Measurements from ENCODE around the gene ATXN1.

ATXN1 gene

GRCh38 chr6:16305246-16305725 lies 456.0 kb downstream of the ATXN1 start:
- no peak for DNase-seq (ENCODE audit: low spot score)

GRCh38 chr6:16302721-16303552 lies 458.3 kb downstream of the ATXN1 start:
- DNase-seq (ENCODE audit: low spot score), result no peak

GRCh38 chr6:16301511-16301910 lies 459.7 kb downstream of the ATXN1 start:
- no peak for DNase-seq (ENCODE audit: low spot score)

GRCh38 chr6:16299861-16300260 lies 461.4 kb downstream of the ATXN1 start:
- no peak for DNase-seq (ENCODE audit: low spot score)

GRCh38 chr6:16296061-16296670 lies 465.1 kb downstream of the ATXN1 start:
- DNase-seq (ENCODE audit: low spot score), result no peak

- DNase-seq (ENCODE audit: low spot score), result no peak
Observed at GRCh38 chr6:16295471-16295870, 465.8 kb downstream of the ATXN1 start.

- DNase-seq (ENCODE audit: low spot score), result no peak
Observed at GRCh38 chr6:16295060-16295459, 466.2 kb downstream of the ATXN1 start.

- no peak for DNase-seq (ENCODE audit: low spot score)
Observed at GRCh38 chr6:16294371-16294770, 466.9 kb downstream of the ATXN1 start.

- no peak for DNase-seq (ENCODE audit: low spot score)
Observed at GRCh38 chr6:16292942-16293341, 468.3 kb downstream of the ATXN1 start.

- DNase-seq (ENCODE audit: low spot score), result no peak
Observed at GRCh38 chr6:16292432-16292831, 468.8 kb downstream of the ATXN1 start.

- no peak for DNase-seq (ENCODE audit: low spot score)
Observed at GRCh38 chr6:16291739-16292138, 469.5 kb downstream of the ATXN1 start.

- DNase-seq (ENCODE audit: low spot score), result no peak
Observed at GRCh38 chr6:16288163-16288562, 473.1 kb downstream of the ATXN1 start.

- DNase-seq (ENCODE audit: low spot score), result peak; percentile 3
Observed at GRCh38 chr6:16286151-16286522, 475.1 kb downstream of the ATXN1 start.

GRCh38 chr6:16285467-16286150 lies 475.7 kb downstream of the ATXN1 start:
- DNase-seq (ENCODE audit: low spot score), result no peak

GRCh38 chr6:16284472-16284871 lies 476.8 kb downstream of the ATXN1 start:
- no peak for DNase-seq (ENCODE audit: low spot score)

GRCh38 chr6:16282370-16282769 lies 478.9 kb downstream of the ATXN1 start:
- DNase-seq (ENCODE audit: low spot score), result no peak

GRCh38 chr6:16279243-16279642 lies 482.0 kb downstream of the ATXN1 start:
- DNase-seq (ENCODE audit: low spot score), result no peak

GRCh38 chr6:16278750-16279149 lies 482.5 kb downstream of the ATXN1 start:
- no peak for DNase-seq (ENCODE audit: low spot score)

- no peak for DNase-seq (ENCODE audit: low spot score)
Observed at GRCh38 chr6:16278048-16278724, 483.1 kb downstream of the ATXN1 start.

GRCh38 chr6:16277101-16277981 lies 483.9 kb downstream of the ATXN1 start:
- no peak for DNase-seq (ENCODE audit: low spot score)

GRCh38 chr6:16274885-16275589 lies 486.2 kb downstream of the ATXN1 start:
- DNase-seq (ENCODE audit: low spot score), result no peak
